Ishikawa (cell line): ENCODE data around the gene TBC1D17.

ENCODE experiments used
- CEBPB ChIP-seq: IDR thresholded peaks from 2 replicates; pipeline ENCODE4 v1.6.1; 2012
- EGR1 ChIP-seq: IDR thresholded peaks from 2 replicates; pipeline ENCODE4 v1.6.1; 2012
- EP300 ChIP-seq: IDR thresholded peaks from 2 replicates; pipeline ENCODE4 v1.6.1; 2012; ENCODE audit warnings: borderline replicate concordance
- FOXM1 ChIP-seq: IDR thresholded peaks from 2 replicates; pipeline ENCODE4 v1.6.1; 2012; ENCODE audit warnings: low read depth, borderline replicate concordance
- MAX ChIP-seq: IDR thresholded peaks from 2 replicates; pipeline ENCODE4 v1.6.1; 2012
- RAD21 ChIP-seq: IDR thresholded peaks from 2 replicates; pipeline ENCODE4 v1.6.1; 2012; ENCODE audit warnings: low read depth
- REST ChIP-seq: IDR thresholded peaks from 2 replicates; pipeline ENCODE4 v1.6.1; 2012; ENCODE audit warnings: low read depth, mild to moderate bottlenecking
- TEAD4 ChIP-seq: IDR thresholded peaks from 2 replicates; pipeline ENCODE4 v1.6.1; 2012
- ZBTB7A ChIP-seq: IDR thresholded peaks from 2 replicates; pipeline ENCODE4 v1.6.1; 2012; ENCODE audit warnings: low read depth

DNA sequence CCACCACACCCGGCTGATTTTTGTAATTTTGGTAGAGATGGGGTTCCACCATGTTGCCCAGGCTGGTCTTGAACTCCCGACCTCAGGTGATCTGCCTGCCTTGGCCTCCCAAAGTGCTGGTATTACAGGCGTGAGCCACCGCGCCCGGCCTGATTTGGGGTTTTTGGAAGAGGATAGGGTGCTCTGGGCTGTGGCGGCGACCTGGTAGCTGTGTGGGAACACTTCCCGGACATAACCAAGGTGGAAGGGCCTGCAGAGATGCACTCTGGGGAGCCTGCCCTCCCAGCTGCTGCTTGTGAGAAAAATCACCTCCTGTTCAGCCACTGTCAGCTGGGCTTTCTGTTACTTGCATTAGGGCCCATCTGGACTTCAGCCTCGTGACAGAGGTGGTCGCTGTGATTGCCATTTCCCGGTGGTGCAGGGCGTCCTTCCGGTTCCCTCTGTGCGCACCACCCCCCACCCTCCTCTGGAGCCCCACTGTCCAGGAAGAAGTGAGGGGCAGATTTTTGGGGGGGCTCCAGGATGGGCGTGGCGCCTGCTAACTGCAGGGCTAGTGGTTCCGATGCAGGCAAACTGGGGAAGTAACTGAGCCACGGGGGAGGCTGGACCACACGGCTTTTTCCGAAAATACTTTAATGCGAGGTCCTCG is 11.7 kb downstream of the TBC1D17 start:
- TF ChIP-seq RAD21, result no peak
- TF ChIP-seq FOXM1, result no peak
- TF ChIP-seq ZBTB7A, result no peak
- no peak for TF ChIP-seq REST
- no peak for TF ChIP-seq EP300
- no peak for TF ChIP-seq TEAD4
- TF ChIP-seq MAX, result no peak
- TF ChIP-seq EGR1, result no peak
- no peak for TF ChIP-seq CEBPB
